ENCODE results near the gene C2orf49.

C2orf49 gene

DNA sequence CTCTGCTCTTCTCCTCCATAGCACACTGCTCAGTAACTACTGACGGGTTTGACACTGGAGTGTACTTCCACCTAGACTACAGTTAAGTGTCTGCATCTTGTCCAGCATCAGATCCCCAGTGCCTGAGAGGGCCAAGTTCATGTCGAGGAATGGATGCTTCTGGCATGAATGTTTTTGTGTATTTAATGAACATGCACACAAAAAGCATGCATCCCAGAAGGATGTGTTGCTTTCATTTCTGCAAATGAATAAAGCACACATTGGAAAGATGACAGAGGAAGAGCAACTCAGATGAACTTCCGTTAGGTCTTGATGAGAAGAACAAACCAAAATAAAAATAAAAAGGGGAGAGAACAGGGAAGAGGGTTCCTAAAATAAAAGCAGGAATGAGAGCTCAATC is 27.9 kb downstream of the C2orf49 start:
- Histone ChIP-seq H3K27ac (ENCODE audit: low read length) (no peak overlapping the region), H3K9me3 (ENCODE audit: insufficient read depth, low read depth, low read length) (no peaks in the 10 kb centered on the region), H3K36me3 (ENCODE audit: insufficient read depth, low read depth, low read length) (peaks cover 86% of the 10 kb centered on the region), H3K4me3 (ENCODE audit: low read length) (no peak overlapping the region), H3K27me3 (ENCODE audit: insufficient read depth, low read length) (no peaks in the 10 kb centered on the region), H3K9ac (ENCODE audit: low read depth, low read length) (no peak overlapping the region), H3K4me1 (ENCODE audit: insufficient read depth, low read length) (no peaks in the 10 kb centered on the region)

DNA sequence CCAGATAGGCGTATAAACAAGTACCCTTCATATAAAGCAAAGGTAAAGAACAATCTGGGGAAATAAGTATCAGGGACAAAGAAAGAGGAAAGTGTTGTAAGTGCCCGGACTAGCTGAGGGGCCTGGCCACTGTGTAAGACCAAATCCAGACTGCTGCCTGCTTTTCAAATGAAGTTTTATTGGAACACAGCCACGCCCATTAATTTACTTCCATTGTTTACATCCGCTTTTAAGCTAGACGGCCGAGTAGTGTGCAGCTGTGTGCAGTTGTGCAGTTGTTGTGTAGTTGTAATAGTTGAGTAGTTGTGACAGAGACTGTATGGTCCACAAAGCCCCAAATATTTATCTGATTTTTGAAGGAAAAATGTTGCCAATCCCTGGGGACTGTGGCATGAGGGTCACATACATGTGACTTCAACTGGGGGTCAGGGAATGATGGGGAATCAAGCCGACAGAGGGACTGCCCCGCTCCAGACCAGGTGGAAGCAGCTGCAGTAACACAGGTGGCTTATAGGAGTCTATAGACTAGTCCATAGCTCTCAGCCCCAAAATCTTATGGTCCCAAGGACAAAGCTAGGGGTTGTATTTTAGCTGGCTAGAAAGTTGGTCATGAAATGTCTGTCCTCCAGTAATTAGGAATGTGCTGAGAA is 31.5 kb downstream of the C2orf49 start:
- H3K9ac ChIP-seq (ENCODE audit: low read depth, low read length) = no peak overlapping the region
- H3K4me3 ChIP-seq (ENCODE audit: low read length) = no peak overlapping the region
- H3K27ac ChIP-seq (ENCODE audit: low read length) = no peak overlapping the region
- H3K4me1 ChIP-seq (ENCODE audit: insufficient read depth, low read length) = no peaks in the 10 kb centered on the region
- H3K9me3 ChIP-seq (ENCODE audit: insufficient read depth, low read depth, low read length) = no peaks in the 10 kb centered on the region
- H3K36me3 ChIP-seq (ENCODE audit: insufficient read depth, low read depth, low read length) = peaks cover 82% of the 10 kb centered on the region
- H3K27me3 ChIP-seq (ENCODE audit: insufficient read depth, low read length) = no peaks in the 10 kb centered on the region

DNA sequence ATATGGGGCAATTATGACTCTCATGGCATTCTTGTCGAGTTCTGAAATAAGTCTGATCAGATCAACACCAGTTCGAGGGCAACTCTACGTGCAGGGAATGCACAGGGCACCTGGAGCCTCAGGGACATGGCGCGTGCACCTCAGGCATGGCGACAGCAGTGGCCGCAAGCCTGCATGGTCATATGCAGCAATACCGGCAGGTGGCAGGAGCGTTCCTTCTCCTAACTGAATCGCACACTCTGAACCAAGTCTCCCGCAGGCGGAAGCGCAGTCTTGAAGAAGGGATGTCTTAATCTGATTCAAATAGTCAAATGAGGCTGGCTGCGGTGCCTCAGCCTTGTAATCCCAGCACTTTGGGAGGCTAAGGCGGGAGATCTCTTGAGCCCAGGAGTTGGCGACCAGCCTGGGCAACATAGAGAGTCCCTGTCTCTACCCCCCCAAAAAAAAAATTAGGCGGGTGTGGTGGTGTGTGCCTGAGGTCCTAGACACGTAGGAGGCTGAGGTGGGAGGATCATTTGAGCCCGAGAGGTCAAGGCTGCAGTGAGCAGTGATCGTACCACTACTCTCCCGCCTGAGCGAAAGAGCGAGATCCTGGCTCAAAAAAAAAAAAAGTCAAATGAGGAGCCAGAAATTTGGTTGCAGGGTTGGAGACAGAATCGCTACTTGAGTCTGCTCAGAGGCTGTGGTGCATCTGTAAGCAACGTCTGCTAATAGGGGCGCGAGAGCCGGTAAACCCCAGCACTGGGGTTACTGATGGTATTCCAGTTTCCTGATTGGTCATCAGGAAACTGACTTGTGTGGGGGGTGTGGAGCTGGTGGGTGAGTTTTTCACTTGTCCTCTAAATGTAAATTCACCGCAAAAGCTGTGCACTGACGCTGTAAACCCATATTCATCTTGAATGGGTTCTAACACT is 32.7 kb downstream of the C2orf49 start:
- Histone ChIP-seq H3K9me3 (ENCODE audit: insufficient read depth, low read depth, low read length) (no peaks in the 10 kb centered on the region), H3K4me1 (ENCODE audit: insufficient read depth, low read length) (no peaks in the 10 kb centered on the region), H3K9ac (ENCODE audit: low read depth, low read length) (no peak overlapping the region), H3K27ac (ENCODE audit: low read length) (no peak overlapping the region), H3K4me3 (ENCODE audit: low read length) (no peak overlapping the region), H3K27me3 (ENCODE audit: insufficient read depth, low read length) (no peaks in the 10 kb centered on the region), H3K36me3 (ENCODE audit: insufficient read depth, low read depth, low read length) (peaks cover 76% of the 10 kb centered on the region)

DNA sequence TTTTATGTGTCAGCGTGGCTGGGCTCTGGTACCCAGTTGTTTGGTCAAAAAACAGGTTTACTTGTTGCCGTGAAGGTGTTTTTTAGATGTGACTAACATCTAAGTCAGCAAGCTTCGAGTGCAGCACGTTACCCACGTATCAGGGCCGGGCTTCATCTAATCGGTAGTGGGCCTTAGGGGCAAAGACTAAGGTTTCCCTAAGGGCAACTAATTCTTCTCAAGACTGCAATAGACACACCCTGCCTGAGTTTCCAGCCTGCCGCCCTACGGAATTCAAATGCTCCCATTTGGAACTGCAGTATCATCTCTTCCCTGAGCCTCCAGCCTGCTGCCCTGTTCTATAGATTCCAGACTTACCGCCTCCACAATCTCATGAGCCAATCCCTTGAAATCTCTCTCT is 33.8 kb downstream of the C2orf49 start:
- H3K4me3 ChIP-seq (ENCODE audit: low read length) = no peak overlapping the region
- H3K9me3 ChIP-seq (ENCODE audit: insufficient read depth, low read depth, low read length) = no peaks in the 10 kb centered on the region
- no peaks in the 10 kb centered on the region for H3K27me3 ChIP-seq (ENCODE audit: insufficient read depth, low read length)
- peaks cover 76% of the 10 kb centered on the region for H3K36me3 ChIP-seq (ENCODE audit: insufficient read depth, low read depth, low read length)
- H3K27ac ChIP-seq (ENCODE audit: low read length) = no peak overlapping the region
- no peak overlapping the region for H3K9ac ChIP-seq (ENCODE audit: low read depth, low read length)
- no peaks in the 10 kb centered on the region for H3K4me1 ChIP-seq (ENCODE audit: insufficient read depth, low read length)

DNA sequence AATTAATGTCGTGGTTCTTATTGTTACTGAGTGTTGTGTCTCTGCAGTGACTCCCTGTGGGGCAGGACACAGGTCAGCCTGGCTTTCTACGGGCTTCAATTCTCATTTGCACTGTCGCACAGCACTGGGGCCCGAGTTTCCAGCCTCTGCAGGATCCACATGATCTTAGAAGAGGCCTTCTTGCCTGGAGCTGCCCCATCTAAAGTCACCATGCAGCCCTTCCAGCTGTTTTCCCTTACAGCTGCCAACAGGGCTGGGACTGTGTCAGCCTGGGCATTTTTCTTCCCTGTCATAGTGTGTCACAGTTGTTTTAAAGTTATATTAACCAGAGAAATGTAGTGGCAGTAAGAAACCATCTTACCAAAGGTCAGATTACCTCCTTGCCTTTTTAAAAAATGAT is 34.5 kb downstream of the C2orf49 start:
- H3K27me3 ChIP-seq (ENCODE audit: insufficient read depth, low read length) = no peaks in the 10 kb centered on the region
- no peak overlapping the region for H3K27ac ChIP-seq (ENCODE audit: low read length)
- H3K9me3 ChIP-seq (ENCODE audit: insufficient read depth, low read depth, low read length) = no peaks in the 10 kb centered on the region
- H3K9ac ChIP-seq (ENCODE audit: low read depth, low read length) = no peak overlapping the region
- peaks cover 78% of the 10 kb centered on the region for H3K36me3 ChIP-seq (ENCODE audit: insufficient read depth, low read depth, low read length)
- H3K4me1 ChIP-seq (ENCODE audit: insufficient read depth, low read length) = no peaks in the 10 kb centered on the region
- H3K4me3 ChIP-seq (ENCODE audit: low read length) = no peak overlapping the region

DNA sequence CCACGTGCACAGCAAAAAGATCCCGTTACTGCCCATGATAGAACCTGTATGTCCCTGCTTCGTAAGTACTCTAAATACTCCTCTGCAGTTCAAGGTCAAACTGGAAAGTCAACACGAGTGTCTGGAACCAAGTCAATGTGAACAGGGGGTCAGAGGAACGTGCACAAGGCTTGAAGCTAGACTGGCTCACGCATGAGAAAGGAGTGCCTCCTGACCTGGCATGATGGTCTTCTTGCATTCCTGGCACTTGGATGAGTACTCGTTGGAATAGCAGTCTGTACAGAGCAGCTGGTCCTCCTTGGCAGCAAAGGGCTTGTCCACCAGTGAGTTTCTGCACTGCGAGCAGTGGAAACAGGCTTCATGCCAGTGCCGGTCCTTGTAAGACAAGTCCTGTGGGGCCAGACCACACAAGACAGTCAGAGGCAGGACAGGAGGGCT is 36.0 kb downstream of the C2orf49 start:
- Histone ChIP-seq H3K4me3 (ENCODE audit: low read length) (no peak overlapping the region), H3K9me3 (ENCODE audit: insufficient read depth, low read depth, low read length) (no peaks in the 10 kb centered on the region), H3K4me1 (ENCODE audit: insufficient read depth, low read length) (no peaks in the 10 kb centered on the region), H3K27me3 (ENCODE audit: insufficient read depth, low read length) (no peaks in the 10 kb centered on the region), H3K9ac (ENCODE audit: low read depth, low read length) (no peak overlapping the region), H3K27ac (ENCODE audit: low read length) (no peak overlapping the region), H3K36me3 (ENCODE audit: insufficient read depth, low read depth, low read length) (peaks cover 66% of the 10 kb centered on the region)

DNA sequence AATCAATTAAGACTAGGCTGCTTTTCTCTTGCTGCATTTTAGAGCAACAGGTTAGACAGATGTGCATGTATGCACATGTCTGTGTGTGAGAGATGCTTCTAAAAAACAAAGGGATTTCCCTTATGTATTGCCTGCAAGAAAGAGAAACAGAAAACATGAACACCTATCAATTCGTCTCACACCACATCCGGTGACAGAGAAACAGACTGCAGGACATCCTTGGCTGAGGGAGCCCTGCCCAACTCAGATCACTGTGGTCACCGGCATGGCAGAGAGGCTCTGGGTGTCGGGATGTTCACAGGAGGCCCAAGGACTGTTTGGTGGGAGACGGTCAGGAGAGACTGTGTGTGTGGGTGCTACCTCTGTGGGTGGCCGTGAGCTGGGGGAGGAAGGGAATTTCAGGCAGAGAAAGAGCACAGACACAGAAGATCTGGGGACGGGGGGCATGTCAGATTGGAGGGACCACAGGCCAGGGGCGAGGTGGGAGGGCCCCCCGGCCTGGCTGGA is 36.6 kb downstream of the C2orf49 start:
- Histone ChIP-seq H3K9ac (ENCODE audit: low read depth, low read length) (no peak overlapping the region), H3K4me1 (ENCODE audit: insufficient read depth, low read length) (no peaks in the 10 kb centered on the region), H3K4me3 (ENCODE audit: low read length) (no peak overlapping the region), H3K27ac (ENCODE audit: low read length) (no peak overlapping the region), H3K9me3 (ENCODE audit: insufficient read depth, low read depth, low read length) (no peaks in the 10 kb centered on the region), H3K36me3 (ENCODE audit: insufficient read depth, low read depth, low read length) (peaks cover 66% of the 10 kb centered on the region), H3K27me3 (ENCODE audit: insufficient read depth, low read length) (no peaks in the 10 kb centered on the region)

DNA sequence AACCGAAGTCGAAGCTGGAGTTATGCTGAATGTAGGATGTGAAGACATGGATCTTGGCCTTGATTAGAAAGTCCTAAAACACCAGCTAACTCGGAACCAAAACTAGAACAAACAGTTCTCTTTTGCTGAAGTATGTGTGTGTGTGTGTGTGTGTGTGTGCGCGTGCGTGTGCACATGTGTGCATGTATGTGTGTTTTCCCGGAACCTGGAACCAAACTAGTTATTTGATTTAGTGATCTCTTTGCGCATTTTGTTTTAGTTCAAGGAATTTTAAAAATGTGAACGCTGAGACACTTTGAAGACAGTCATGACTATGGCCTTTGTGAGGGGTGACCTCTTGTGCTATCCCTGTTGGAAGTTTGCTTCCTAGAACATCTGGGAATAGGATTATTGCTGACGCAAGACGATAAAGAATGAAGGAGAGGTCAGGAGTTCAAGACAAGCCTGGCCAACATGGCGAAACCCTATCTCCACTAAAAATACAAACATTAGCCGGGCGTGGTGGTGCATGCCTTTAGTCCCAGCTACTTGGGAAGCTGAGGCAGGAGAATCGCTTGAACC is 37.7 kb downstream of the C2orf49 start:
- Histone ChIP-seq H3K4me3 (ENCODE audit: low read length) (no peak overlapping the region), H3K27me3 (ENCODE audit: insufficient read depth, low read length) (no peaks in the 10 kb centered on the region), H3K9me3 (ENCODE audit: insufficient read depth, low read depth, low read length) (no peaks in the 10 kb centered on the region), H3K36me3 (ENCODE audit: insufficient read depth, low read depth, low read length) (peaks cover 59% of the 10 kb centered on the region), H3K4me1 (ENCODE audit: insufficient read depth, low read length) (no peaks in the 10 kb centered on the region), H3K9ac (ENCODE audit: low read depth, low read length) (no peak overlapping the region), H3K27ac (ENCODE audit: low read length) (no peak overlapping the region)

DNA sequence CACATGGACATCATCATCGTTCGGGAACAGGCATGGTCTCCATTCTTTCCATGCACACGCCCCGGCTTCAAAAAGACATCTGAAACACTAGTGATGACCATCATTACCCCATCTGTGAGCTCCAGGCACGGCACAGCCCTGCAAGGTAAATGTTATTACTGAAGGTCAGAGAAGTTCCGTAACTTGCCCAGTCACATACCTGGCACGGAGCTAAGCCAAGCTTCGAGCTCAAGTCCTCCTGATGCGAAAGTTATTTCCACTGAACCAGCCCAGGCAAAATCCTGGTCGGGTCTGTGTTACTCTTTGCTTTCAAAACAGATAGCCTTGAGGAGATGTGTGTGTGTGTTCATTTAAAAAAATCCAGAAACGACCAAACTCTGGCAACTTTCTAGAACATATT is 38.7 kb downstream of the C2orf49 start:
- Histone ChIP-seq H3K9ac (ENCODE audit: low read depth, low read length) (no peak overlapping the region), H3K27ac (ENCODE audit: low read length) (no peak overlapping the region), H3K27me3 (ENCODE audit: insufficient read depth, low read length) (no peaks in the 10 kb centered on the region), H3K9me3 (ENCODE audit: insufficient read depth, low read depth, low read length) (no peaks in the 10 kb centered on the region), H3K36me3 (ENCODE audit: insufficient read depth, low read depth, low read length) (peaks cover 59% of the 10 kb centered on the region), H3K4me3 (ENCODE audit: low read length) (no peak overlapping the region), H3K4me1 (ENCODE audit: insufficient read depth, low read length) (no peaks in the 10 kb centered on the region)

DNA sequence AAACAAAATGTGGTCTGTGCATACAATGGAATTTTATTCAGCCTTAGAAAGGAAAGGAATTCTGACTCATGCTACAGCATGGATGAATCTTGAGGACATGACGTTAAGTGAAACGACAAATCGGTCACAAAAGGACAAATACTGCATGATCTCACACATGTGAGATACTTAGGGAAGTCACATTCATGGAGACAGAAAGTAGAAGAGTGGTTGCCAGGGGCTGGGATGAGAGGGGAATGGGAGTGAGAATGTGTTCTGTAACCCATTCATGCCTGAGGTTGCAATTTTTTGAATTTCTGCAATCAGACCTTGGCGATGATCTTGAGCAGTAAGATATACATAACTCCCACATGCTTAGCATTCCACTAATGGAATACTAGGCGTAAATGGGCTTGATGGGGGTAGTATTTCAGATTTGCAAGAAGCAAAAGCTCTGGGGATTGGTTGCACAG is 39.5 kb downstream of the C2orf49 start:
- Histone ChIP-seq H3K4me1 (ENCODE audit: insufficient read depth, low read length) (no peaks in the 10 kb centered on the region), H3K36me3 (ENCODE audit: insufficient read depth, low read depth, low read length) (peaks cover 59% of the 10 kb centered on the region), H3K4me3 (ENCODE audit: low read length) (no peak overlapping the region), H3K27me3 (ENCODE audit: insufficient read depth, low read length) (no peaks in the 10 kb centered on the region), H3K9ac (ENCODE audit: low read depth, low read length) (no peak overlapping the region), H3K27ac (ENCODE audit: low read length) (no peak overlapping the region), H3K9me3 (ENCODE audit: insufficient read depth, low read depth, low read length) (no peaks in the 10 kb centered on the region)

DNA sequence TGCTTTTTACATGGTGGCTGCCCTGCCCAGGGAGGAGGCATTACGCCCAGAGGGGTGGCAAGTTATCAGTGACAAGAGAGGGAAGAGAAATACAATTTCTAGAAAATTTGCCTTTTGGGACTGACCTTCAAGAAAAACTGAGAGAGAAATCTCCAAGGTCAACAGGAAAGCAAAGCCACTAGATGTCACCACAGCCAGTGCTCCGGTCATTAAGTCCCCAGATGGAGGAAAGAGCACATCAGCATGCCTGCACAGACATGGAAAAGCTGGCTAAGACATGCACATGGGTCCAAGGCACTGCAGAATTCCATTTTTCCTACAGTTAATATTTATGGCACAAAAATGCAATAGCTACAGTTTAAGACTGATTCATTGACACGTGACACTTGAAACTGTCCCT is 40.5 kb downstream of the C2orf49 start:
- Histone ChIP-seq H3K27ac (ENCODE audit: low read length) (no peak overlapping the region), H3K4me1 (ENCODE audit: insufficient read depth, low read length) (no peaks in the 10 kb centered on the region), H3K36me3 (ENCODE audit: insufficient read depth, low read depth, low read length) (peaks cover 62% of the 10 kb centered on the region)

More for the DNA sequence above, 40.5 kb downstream of the C2orf49 start:
- no peaks in the 10 kb centered on the region for H3K9me3 ChIP-seq (ENCODE audit: insufficient read depth, low read depth, low read length)
- no peak overlapping the region for H3K4me3 ChIP-seq (ENCODE audit: low read length)
- no peak overlapping the region for H3K9ac ChIP-seq (ENCODE audit: low read depth, low read length)
- no peaks in the 10 kb centered on the region for H3K27me3 ChIP-seq (ENCODE audit: insufficient read depth, low read length)

All from iPS-20b (cell line).